GM18907 (cell line): ENCODE data around the gene IFNA21.
"Not testable (repeated sequence)": the region's sequence is repeated elsewhere in the genome, so short reads cannot be mapped to it uniquely, and the experiment has no call there.

Experiments used
- ATAC-seq: cut with Tn5 transposase; IDR thresholded peaks from one replicate; pipeline ENCODE4 v1.9.1; 2021; ENCODE audit warnings: mild to moderate bottlenecking, moderate library complexity; ENCODE audit not compliant: unreplicated experiment

IFNA21 gene

GRCh38 chr9:21166560-21166959, at the start of gene IFNA21:
Gene IFNA21, minus strand, starts transcription at chr9:21166660. Its CDS starts 48 bp downstream, at chr9:21166612.
- not testable (repeated sequence) for ATAC-seq

GRCh38 chr9:21213411-21214326, 47.2 kb upstream of the IFNA21 start:
- ATAC-seq = peak; percentile 76

GRCh38 chr9:21212160-21212559, 45.7 kb upstream of the IFNA21 start:
- not testable (repeated sequence) for ATAC-seq

GRCh38 chr9:21210782-21211181, 44.3 kb upstream of the IFNA21 start:
- ATAC-seq = not testable (repeated sequence)

DNA sequence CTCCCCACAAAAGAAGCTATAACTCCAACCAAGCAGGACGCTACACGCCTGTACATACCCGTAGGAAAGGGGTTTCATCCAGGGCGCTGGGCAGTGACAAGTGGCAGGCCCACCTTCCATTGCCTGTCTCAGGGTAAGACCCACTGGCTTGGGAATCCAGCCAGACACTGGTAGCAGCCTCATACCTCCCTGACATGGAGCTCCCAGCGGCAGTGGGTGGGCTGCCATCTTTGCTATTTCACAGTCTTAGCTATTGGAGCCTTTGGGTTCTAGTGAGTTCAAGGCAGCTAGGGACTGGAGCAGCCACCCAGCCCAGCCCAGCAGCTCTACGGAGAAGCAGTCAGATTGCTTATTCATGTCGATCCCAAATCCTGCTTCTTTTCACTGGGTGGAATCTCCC, 43.9 kb upstream of the IFNA21 start:
- ATAC-seq = no peak

DNA sequence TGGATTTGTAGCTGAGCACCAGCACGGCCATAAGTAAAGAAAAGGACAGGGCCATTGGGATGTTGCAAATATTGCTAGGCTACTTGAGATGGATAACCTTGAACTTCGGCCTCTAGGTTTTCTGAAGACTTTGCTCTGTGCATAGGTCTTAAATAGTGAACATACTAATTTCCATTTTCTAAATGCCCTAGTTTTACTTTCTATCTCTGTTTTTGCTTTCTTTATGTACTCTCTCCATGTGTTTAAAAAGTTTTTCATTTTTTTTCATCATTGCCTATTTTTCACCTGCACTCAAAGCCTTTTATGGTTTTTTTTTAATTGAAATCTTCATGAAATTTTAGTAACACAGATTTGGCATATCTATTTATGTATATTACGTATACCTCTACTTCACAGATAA, 40.6 kb upstream of the IFNA21 start, which contains the start of gene IFNA10:
Gene IFNA10, minus strand, starts transcription at position 101 of the 400 bp plus-strand sequence. Its CDS starts 46 bp downstream, at position 55.
- ATAC-seq = not testable (repeated sequence)

DNA sequence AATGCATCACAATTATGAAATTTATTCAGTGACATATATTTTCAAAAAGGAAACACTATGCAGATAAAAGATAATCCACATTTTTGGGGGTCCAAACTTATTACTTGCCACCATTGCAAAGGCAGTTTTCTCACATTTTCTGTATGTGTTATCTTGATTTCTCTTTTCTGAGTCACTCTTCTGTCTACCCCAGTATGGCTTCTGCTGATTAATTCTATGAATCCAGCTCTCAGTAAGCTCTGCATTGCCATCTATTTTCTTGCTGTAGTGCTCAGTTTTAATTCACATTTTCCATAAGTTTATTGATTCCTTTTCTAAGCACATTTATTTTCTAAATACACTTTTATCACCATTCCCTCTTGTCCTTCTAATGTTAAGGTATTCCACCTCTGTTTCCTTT, 38.7 kb upstream of the IFNA21 start:
- no peak for ATAC-seq

GRCh38 chr9:21202105-21202504, 35.6 kb upstream of the IFNA21 start, which contains the start of gene IFNA7:
Gene IFNA7, minus strand, starts transcription at chr9:21202205. Its CDS starts 40 bp downstream, at chr9:21202165.
- ATAC-seq = not testable (repeated sequence)

- peak; percentile 93 for ATAC-seq
Observed at GRCh38 chr9:21194867-21195776, 28.7 kb upstream of the IFNA21 start.

DNA sequence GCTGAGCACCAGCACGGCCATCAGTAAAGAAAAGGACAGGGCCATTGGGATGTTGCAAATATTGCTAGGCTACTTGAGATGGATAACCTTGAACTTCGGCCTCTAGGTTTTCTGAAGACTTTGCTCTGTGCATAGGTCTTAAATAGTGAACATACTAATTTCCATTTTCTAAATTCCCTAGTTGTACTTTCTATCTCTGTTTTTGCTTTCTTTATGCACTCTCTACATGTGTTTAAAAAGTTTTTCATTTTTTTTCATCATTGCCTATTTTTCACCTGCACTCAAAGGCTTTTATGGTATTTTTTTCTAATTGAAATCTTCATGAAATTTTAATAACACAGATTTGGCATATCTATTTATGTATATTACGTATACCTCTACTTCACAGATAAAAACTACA, 21.0 kb upstream of the IFNA21 start, which contains the start of gene IFNA4:
Gene IFNA4, minus strand, starts transcription at position 101 of the 400 bp plus-strand sequence. Its CDS starts 56 bp downstream, at position 45.
- not testable (repeated sequence) for ATAC-seq

DNA sequence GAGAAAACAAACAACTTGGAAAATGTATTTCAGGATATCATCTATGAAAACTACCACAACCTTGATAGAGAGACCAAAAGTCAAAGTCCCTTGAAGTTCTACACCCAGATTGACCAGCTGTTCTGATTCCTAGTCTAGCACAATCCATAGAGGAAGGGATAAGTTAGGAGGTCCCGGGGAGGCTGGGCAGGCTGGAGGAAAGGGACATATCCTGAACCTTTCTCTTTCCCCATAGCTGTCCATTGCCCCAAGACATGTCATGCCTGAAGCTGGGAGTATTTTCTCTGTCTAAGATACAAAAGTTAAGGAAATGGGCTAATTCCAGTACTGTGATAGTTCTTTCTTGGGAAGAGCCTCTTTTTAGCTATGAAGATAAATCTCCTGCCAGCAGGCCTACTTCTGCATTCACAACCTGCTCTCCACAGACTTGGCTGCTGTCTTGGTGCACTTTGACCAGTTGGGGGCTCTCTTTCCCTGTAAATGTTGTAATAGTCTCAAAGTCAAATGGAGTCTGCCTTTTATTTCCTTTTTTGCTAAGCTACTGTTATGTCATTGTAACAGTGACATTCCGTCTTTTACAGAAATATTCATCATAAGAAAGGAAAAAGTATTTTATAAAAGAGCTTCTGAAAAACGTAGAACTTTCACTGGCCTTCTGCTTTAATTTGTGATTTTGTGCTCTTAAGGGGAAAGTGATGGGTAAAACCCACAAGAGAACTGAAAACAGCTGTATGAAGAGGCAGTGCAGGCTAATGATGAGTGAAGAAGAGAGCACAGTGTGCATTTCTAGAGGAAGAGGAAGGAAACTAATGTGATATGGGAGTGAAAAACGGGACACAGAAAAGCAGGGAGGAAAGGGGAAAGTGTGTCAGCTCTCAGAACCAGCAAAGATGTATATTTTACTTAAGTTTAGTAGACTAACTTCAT, 16.6 kb upstream of the IFNA21 start:
- peak; percentile 96 for ATAC-seq

DNA sequence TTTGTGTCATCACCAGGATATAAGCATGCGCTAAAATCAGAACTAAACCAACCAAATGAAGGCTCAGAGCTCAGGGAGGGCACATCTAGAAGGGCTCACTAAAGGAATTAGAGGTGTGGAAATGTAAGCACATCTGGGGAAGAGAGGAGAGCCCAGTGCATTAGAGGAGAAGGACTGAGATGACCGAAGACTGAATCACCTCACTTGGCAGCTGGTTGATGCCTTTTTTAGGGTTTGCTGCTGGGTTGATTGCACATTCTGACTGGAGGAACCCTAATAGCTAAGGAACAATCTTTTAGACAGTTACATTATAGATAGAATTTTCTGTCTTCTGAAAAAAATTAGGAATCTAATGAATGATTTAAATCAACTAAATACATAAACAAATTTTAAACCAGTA, 8.2 kb upstream of the IFNA21 start:
- ATAC-seq = no peak

- no peak for ATAC-seq
Observed at GRCh38 chr9:21172156-21172555, 5.7 kb upstream of the IFNA21 start.

GRCh38 chr9:21171351-21171750, 4.9 kb upstream of the IFNA21 start:
- no peak for ATAC-seq

DNA sequence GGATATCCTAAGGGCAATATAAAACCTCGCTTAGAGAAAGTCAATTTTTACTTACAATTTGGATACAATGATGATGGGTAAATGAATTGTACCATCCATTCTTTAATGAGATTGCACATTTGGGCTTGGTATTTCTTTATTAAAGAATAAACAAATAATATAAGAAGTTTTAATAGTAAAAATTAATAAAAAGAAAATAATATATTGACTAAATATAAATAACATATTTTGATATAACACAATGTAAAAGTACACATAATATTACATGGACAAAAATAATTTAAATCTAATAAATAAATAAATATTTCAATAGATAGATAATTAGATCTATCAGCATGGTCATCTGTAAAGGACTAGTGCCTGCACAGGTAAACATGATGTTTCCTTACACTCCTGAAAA, 944 bp downstream of the IFNA21 start:
- ATAC-seq = no peak

DNA sequence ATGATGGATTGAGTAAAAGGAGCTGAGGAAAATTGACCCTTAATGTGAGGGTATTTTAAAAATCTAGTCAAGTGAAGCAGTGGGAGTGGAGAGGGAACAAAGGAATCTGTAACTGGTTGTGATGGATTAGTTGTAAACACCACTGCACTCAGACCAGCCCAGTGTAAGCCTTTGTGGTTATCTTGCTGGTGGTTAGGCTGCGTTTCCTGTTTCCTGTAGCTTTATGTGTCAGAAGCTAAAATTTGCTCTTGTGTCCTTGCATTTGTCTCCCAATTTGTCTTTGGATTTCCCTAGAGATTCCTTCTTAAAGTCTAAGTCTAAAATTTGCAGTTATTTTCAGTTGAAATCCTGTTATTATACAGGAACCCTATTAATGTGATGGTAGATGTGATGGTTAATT, 6.3 kb downstream of the IFNA21 start:
- peak; percentile 95 for ATAC-seq

DNA sequence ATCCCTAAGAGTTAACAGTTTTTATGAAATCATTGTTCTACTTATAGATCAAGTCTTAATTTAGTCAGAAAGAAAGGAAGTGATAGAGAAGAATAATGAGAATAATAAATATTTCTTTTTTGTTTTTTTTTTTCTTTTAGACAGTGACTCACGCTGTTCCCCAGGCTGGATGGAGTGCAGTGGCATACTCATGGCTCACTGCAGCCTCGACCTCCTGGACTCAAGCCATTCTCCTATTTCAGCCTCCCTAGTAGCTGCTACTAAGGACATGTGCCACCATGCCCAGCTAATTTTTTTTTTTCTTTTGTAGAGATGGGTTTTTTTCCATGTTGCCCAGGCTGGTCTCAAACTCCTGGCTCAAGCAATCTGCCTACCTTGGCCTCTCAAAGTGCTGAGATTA, 11.0 kb downstream of the IFNA21 start:
- no peak for ATAC-seq

- peak; percentile 90 for ATAC-seq
Observed at GRCh38 chr9:21154018-21154608, 12.3 kb downstream of the IFNA21 start.

GRCh38 chr9:21153336-21154017, 13.0 kb downstream of the IFNA21 start:
- ATAC-seq = peak; percentile 37
